Erythroblast (primary cell): ENCODE results near the gene SELENOP.

Experiments
- GATA1 ChIP-seq: IDR thresholded peaks from 2 replicates; pipeline ENCODE4 v1.6.1; 2011; ENCODE audit warnings: low read depth, mild to moderate bottlenecking, control low read depth, low read length, moderate library complexity
- POLR2A ChIP-seq: IDR thresholded peaks from 2 replicates; pipeline ENCODE4 v1.6.1; 2011; ENCODE audit warnings: mild to moderate bottlenecking, low read length

GRCh38 chr5:42840842-42841567, 29.3 kb upstream of the SELENOP start:
- TF ChIP-seq POLR2A (no peak), GATA1 (no peak)
